HCT116 (cell line): ENCODE results near the gene CEACAM1. TPM values are rescaled to one million over a fixed set of nuclear protein-coding genes. Genes with fewer than 3 reads are reported as not detected.

ENCODE experiments used
- ATAC-seq: fragments of 200-7000 bp; cut with Tn5 transposase; 2 replicates; pipeline ENCODE4 v1.9.1; 2020; ENCODE audit warnings: mild to moderate bottlenecking, moderate library complexity
- BruUV-seq: library from RNA; stranded (reverse); fragments of 400-500 nt; replicated peaks from 2 replicates; lab custom pipeline; 2021; lab: Mats Ljungman, UMichigan
- CTCF ChIA-PET: fragments of 300-600 bp; sonication (Branson Sonifier 250); formaldehyde crosslinking; loops from one replicate; lab custom pipeline; 2021; ENCODE audit warnings: antibody characterized with exemption; lab: Charles Lee
- POLR2A ChIA-PET: fragments of 300-600, 350-600 bp; sonication (Branson Sonifier 250); formaldehyde crosslinking; loops from one replicate; lab custom pipeline; 2021; ENCODE audit warnings: antibody characterized with exemption; lab: Charles Lee
- RAD21 ChIA-PET, 2 experiments: fragments of 300-600 bp; sonication (Branson Sonifier 250); formaldehyde crosslinking; loops; one replicate each; lab custom pipeline; 2023; ENCODE audit warnings: low total read pairs in 2 of 2; ENCODE audit not compliant: uncharacterized antibody in 2 of 2, unreplicated experiment in 2 of 2, low non-redundant PET in 1 of 2; lab: Charles Lee
- DNase-seq: peaks from one replicate; pipeline ENCODE4 v3.0.0-alpha.2; 2010; ENCODE audit warnings: low read depth, low spot score
- H2AFZ ChIP-seq: fragments of 200-600 bp; shearing (Covaris generic), sonication (generic); 2 replicates; pipeline ENCODE4 v1.6.1; 2017; ENCODE audit warnings: low read depth, mixed run types, mixed read lengths, antibody characterized with exemption, low read length; ENCODE audit not compliant: poor library complexity, severe bottlenecking
- H3K27ac ChIP-seq: 2 replicates; pipeline ENCODE4 v1.5.1; 2012; ENCODE audit warnings: low read depth, low read length
- H3K27me3 ChIP-seq: fragments of 200-600 bp; sonication (generic); 2 replicates; pipeline ENCODE4 v1.6.1; 2016; ENCODE audit warnings: mixed run types, low read length, mixed read lengths; ENCODE audit not compliant: insufficient read depth
- H3K36me3 ChIP-seq, 2 experiments: fragments of 200-500 bp in 1 of 2; fragments of 200-600 bp in 1 of 2; sonication (Bioruptor generic) in 1 of 2; sonication (generic) in 1 of 2; 2 replicates each; pipeline versions ENCODE4 v1.5.1 to v1.6.1; 2014 to 2016; ENCODE audit warnings: low read length in 2 of 2, inconsistent platforms in 1 of 2, mixed read lengths in 1 of 2, mixed run types in 1 of 2; ENCODE audit not compliant: insufficient read depth in 2 of 2, control insufficient read depth in 1 of 2
- H3K4me1 ChIP-seq, 2 experiments: fragments of 200-600 bp in 1 of 2; sonication (generic) in 1 of 2; 2 replicates each; pipeline versions ENCODE4 v1.5.1 to v1.6.1; 2012 to 2017; ENCODE audit warnings: low read length in 2 of 2, inconsistent platforms in 1 of 2, mild to moderate bottlenecking in 1 of 2, mixed read lengths in 1 of 2, mixed run types in 1 of 2, moderate library complexity in 1 of 2; ENCODE audit not compliant: insufficient read depth in 2 of 2, control insufficient read depth in 1 of 2
- H3K4me2 ChIP-seq: fragments of 200-600 bp; sonication (generic); 2 replicates; pipeline ENCODE4 v1.6.1; 2017; ENCODE audit warnings: mixed run types, low read length, mixed read lengths
- H3K4me3 ChIP-seq, 2 experiments: fragments of 200-600 bp in 1 of 2; sonication (generic) in 1 of 2; replicated peaks in 1 of 2; 2 replicates each; pipeline ENCODE4 v1.5.1; 2011 to 2016; ENCODE audit warnings: low read length in 2 of 2, control low read depth in 1 of 2, low read depth in 1 of 2, mild to moderate bottlenecking in 1 of 2, mixed read lengths in 1 of 2, mixed run types in 1 of 2
- H3K79me2 ChIP-seq: fragments of 200-600 bp; sonication (generic); 2 replicates; pipeline ENCODE4 v1.6.1; 2017; ENCODE audit warnings: mild to moderate bottlenecking, mixed run types, low read length, moderate library complexity, mixed read lengths; ENCODE audit not compliant: insufficient read depth
- H3K9ac ChIP-seq: fragments of 200-600 bp; sonication (generic); 2 replicates; pipeline ENCODE4 v1.6.1; 2016; ENCODE audit warnings: low read length, mixed read lengths
- H3K9me2 ChIP-seq: fragments of 200-600 bp; sonication (generic), shearing (Covaris generic); 2 replicates; pipeline ENCODE4 v1.6.1; 2017; ENCODE audit warnings: mixed run types, mild to moderate bottlenecking, moderate library complexity; ENCODE audit not compliant: insufficient read depth
- H3K9me3 ChIP-seq, 2 experiments: fragments of 200-500 bp in 1 of 2; fragments of 200-600 bp in 1 of 2; sonication (Bioruptor generic) in 1 of 2; sonication (generic) in 1 of 2; 2 replicates each; pipeline ENCODE4 v1.6.1; 2014 to 2017; ENCODE audit warnings: low read length in 2 of 2, mixed read lengths in 2 of 2, inconsistent platforms in 1 of 2, low read depth in 1 of 2, mild to moderate bottlenecking in 1 of 2, mixed run types in 1 of 2, moderate library complexity in 1 of 2; ENCODE audit not compliant: control insufficient read depth in 1 of 2, insufficient read depth in 1 of 2
- H4K20me1 ChIP-seq: fragments of 200-600 bp; sonication (generic), shearing (Covaris generic); 2 replicates; pipeline ENCODE4 v1.6.1; 2017; ENCODE audit warnings: mixed run types, mild to moderate bottlenecking, moderate library complexity; ENCODE audit not compliant: insufficient read depth
- CEBPB ChIP-seq: IDR thresholded peaks from 2 replicates; pipeline ENCODE4 v1.6.1; 2012; ENCODE audit warnings: low read depth
- JUND ChIP-seq: IDR thresholded peaks from 2 replicates; pipeline ENCODE4 v1.6.1; 2012
- SRF ChIP-seq: IDR thresholded peaks from 2 replicates; pipeline ENCODE4 v1.6.1; 2012; ENCODE audit warnings: low read depth
- TCF7L2 ChIP-seq: IDR thresholded peaks from 2 replicates; pipeline ENCODE4 v1.7.0; 2011; ENCODE audit warnings: borderline replicate concordance, inconsistent platforms; ENCODE audit not compliant: insufficient read depth, insufficient read length; ENCODE audit errors: extremely low read depth
- intact Hi-C: fragments of 100-400 bp; cut with micrococcal nuclease; formaldehyde crosslinking; loops from 2 replicates; pipeline ENCODE4 v1.10.0; 2022
- total RNA-seq: library from RNA; stranded (reverse); gene quantifications from one replicate; pipeline ENCODE4 v1.2.1, GENCODE V29; 2021; ENCODE audit not compliant: unreplicated experiment
- TF ChIP-seq, protein P1 (sequence below): IDR thresholded peaks from 2 replicates; pipeline ENCODE4 v1.6.1; 2012; ENCODE audit warnings: low read depth

The CEACAM1 gene
- total RNA-seq, 1 experiment from 2014 or later, result 1.2 TPM

DNA sequence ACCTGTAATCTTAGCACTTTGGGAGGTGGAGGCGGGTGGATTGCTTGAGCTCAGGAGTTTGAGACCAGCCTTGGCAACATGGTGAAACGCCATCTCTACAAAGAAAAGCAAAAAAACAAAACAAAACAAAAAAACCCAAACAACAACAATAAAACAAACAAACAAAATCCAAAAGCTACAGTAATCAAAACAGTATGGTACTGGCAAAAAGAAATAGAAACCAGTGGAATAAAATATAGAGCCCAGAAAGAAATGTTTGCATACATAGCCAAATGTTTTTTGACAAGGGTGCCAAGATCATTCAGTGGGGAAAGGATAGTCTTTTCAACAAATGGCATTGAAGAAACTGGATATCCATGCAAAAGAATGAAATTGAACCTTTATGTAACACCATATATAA, 11.5 kb downstream of the CEACAM1 start (continued):
- TF ChIP-seq, protein P1, sequence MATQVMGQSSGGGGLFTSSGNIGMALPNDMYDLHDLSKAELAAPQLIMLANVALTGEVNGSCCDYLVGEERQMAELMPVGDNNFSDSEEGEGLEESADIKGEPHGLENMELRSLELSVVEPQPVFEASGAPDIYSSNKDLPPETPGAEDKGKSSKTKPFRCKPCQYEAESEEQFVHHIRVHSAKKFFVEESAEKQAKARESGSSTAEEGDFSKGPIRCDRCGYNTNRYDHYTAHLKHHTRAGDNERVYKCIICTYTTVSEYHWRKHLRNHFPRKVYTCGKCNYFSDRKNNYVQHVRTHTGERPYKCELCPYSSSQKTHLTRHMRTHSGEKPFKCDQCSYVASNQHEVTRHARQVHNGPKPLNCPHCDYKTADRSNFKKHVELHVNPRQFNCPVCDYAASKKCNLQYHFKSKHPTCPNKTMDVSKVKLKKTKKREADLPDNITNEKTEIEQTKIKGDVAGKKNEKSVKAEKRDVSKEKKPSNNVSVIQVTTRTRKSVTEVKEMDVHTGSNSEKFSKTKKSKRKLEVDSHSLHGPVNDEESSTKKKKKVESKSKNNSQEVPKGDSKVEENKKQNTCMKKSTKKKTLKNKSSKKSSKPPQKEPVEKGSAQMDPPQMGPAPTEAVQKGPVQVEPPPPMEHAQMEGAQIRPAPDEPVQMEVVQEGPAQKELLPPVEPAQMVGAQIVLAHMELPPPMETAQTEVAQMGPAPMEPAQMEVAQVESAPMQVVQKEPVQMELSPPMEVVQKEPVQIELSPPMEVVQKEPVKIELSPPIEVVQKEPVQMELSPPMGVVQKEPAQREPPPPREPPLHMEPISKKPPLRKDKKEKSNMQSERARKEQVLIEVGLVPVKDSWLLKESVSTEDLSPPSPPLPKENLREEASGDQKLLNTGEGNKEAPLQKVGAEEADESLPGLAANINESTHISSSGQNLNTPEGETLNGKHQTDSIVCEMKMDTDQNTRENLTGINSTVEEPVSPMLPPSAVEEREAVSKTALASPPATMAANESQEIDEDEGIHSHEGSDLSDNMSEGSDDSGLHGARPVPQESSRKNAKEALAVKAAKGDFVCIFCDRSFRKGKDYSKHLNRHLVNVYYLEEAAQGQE, result no peak
- TF ChIP-seq SRF (no peak), TCF7L2 (no peak)

DNA sequence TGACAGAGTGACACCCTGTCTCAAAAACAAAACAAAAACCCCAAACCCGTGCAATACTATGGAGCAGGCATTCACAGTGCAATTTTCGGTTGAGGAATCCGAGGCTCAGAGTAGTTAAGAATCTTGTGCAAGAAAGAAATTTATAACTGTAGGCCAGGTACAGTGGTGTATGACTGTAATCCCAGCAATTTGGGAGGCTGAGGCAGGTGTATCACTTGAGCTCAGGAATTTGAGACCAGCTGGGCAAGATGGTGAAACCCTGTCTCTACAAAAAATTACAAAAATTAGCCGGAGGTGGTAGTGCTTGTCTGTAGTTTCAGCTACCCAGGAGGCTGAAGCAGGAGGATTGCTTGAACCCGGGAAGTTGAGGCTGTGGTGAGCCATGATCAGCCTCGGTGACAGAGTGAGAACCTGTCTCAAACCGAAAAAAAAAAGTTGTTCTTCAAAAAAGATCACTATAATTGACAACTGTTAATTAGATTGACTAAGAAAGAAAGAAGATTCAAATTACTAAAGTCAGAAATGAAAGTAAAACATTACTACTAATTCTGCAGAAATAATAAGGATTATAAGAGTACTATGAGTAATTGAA, 12.9 kb downstream of the CEACAM1 start:
- POLR2A ChIA-PET, result no interaction called here
- H3K36me3 ChIP-seq, result no peaks in the 10 kb centered on the region

More for the DNA sequence above, 12.9 kb downstream of the CEACAM1 start:
- Histone ChIP-seq H3K9me2 (no peaks in the 10 kb centered on the region), H3K27ac (no peak overlapping the region), H2AFZ (no peak overlapping the region), H3K79me2 (no peaks in the 10 kb centered on the region), H3K9ac (no peak overlapping the region), H3K4me3 (no peak overlapping the region), H3K4me1 (peaks cover 0 to 4% of the 10 kb centered on the region in 2 experiments; a peak in 1 of 4 replicates), H3K27me3 (no peaks in the 10 kb centered on the region), H3K4me2 (no peak overlapping the region), H3K9me3 (0 out of 4 replicates have a peak, but pooled peaks cover 0 to 3% of the 10 kb centered on the region in 2 experiments), H4K20me1 (no peaks in the 10 kb centered on the region; the same call in 1 of the 2 replicates)
- ATAC-seq (no peak), DNase-seq (no peak)
- no peak for TF ChIP-seq SRF
- no peak for TF ChIP-seq CEBPB
- TF ChIP-seq JUND, result no peak
- RAD21 ChIA-PET, result no interaction called here
- intact Hi-C loops, result no loop called here
- BruUV-seq, result no TSS peak
- CTCF ChIA-PET, result interaction anchor here (1.0 to 1.9 kb wide), 2 partner anchors 14 to 16 kb away, joined by 4 to 6 read pairs; no protein-coding TSS in a partner anchor
